HEK293 (cell line): ENCODE data around the gene CTSZ.
A peak's percentile ranks its signal among the peaks of the same experiment; 100 is the strongest.

ENCODE experiments used
- CTCF ChIA-PET: fragments of 350-600 bp; formaldehyde crosslinking; extraction: SDS; loops from one replicate; lab custom pipeline; 2021; ENCODE audit warnings: antibody characterized with exemption; lab: Yijun Ruan, JAX
- POLR2A ChIA-PET: fragments of 300-600 bp; formaldehyde crosslinking; extraction: SDS; loops from one replicate; lab custom pipeline; 2020; ENCODE audit warnings: antibody characterized with exemption, inconsistent platforms; lab: Yijun Ruan, JAX
- H3K27ac ChIP-seq: fragments of 200-500 bp; sonication (Bioruptor generic); 2 replicates; pipeline ENCODE4 v1.5.1; 2014; ENCODE audit warnings: low read depth, low read length, control low read depth, inconsistent platforms; ENCODE audit errors: extremely low read depth
- H3K36me3 ChIP-seq, 2 experiments: fragments of 200-500 bp in 1 of 2; sonication (Bioruptor generic) in 1 of 2; 1 replicate in 1 of 2; 2 replicates in 1 of 2; pipeline ENCODE4 v1.5.1; 2014 to 2017; ENCODE audit warnings: inconsistent platforms in 2 of 2, low read length in 2 of 2; ENCODE audit not compliant: control insufficient read depth in 2 of 2, insufficient read depth in 1 of 2
- H3K4me1 ChIP-seq: fragments of 200-500 bp; sonication (Bioruptor generic); 2 replicates; pipeline ENCODE4 v1.5.1; 2014; ENCODE audit warnings: mild to moderate bottlenecking, low read length, inconsistent platforms; ENCODE audit not compliant: control insufficient read depth, insufficient read depth
- H3K4me3 ChIP-seq: 2 replicates; pipeline ENCODE4 v1.5.1; 2011; ENCODE audit warnings: low read depth, mild to moderate bottlenecking, control low read depth, low read length, moderate library complexity
- H3K9me3 ChIP-seq: fragments of 200-500 bp; sonication (Bioruptor generic); 2 replicates; pipeline ENCODE4 v1.5.1; 2014; ENCODE audit warnings: low read depth, low read length, inconsistent platforms; ENCODE audit not compliant: control insufficient read depth, insufficient read depth
- EGR2 ChIP-seq: fragments of 450-650 bp; formaldehyde crosslinking; IDR thresholded peaks from 2 replicates; pipeline ENCODE4 v1.5.1; 2016; ENCODE audit warnings: low read depth, missing biosample characterization, missing genetic modification characterization
- GLI2 ChIP-seq: fragments of 450-650 bp; formaldehyde crosslinking; IDR thresholded peaks from 2 replicates; pipeline ENCODE4; 2017; ENCODE audit warnings: missing biosample characterization, missing genetic modification characterization, low read depth, borderline replicate concordance
- GLIS2 ChIP-seq: fragments of 450-650 bp; formaldehyde crosslinking; IDR thresholded peaks from 2 replicates; pipeline ENCODE4 v1.5.1; 2016; ENCODE audit warnings: missing biosample characterization, missing genetic modification characterization
- HOXC10 ChIP-seq: sonication (generic); formaldehyde crosslinking; IDR thresholded peaks from 2 replicates; pipeline ENCODE4 v1.8.1; 2023; ENCODE audit warnings: mild to moderate bottlenecking, missing genetic modification reagents
- HOXD13 ChIP-seq: sonication (generic); formaldehyde crosslinking; IDR thresholded peaks from 2 replicates; pipeline ENCODE4 v1.8.0; 2022; ENCODE audit warnings: missing genetic modification reagents, borderline replicate concordance
- OVOL3 ChIP-seq: fragments of 450-650 bp; formaldehyde crosslinking; IDR thresholded peaks from 2 replicates; pipeline ENCODE4 v1.5.1; 2016; ENCODE audit warnings: missing biosample characterization, missing genetic modification characterization
- YY2 ChIP-seq: fragments of 450-650 bp; formaldehyde crosslinking; IDR thresholded peaks from 2 replicates; pipeline ENCODE4 v1.5.1; 2016; ENCODE audit warnings: missing biosample characterization, missing genetic modification characterization
- ZBTB6 ChIP-seq: fragments of 450-650 bp; formaldehyde crosslinking; IDR thresholded peaks from 2 replicates; pipeline ENCODE4 v1.5.1; 2017; ENCODE audit warnings: missing biosample characterization, missing genetic modification characterization
- ZFHX2 ChIP-seq: fragments of 450-650 bp; formaldehyde crosslinking; conservative IDR thresholded peaks from 2 replicates; pipeline ENCODE4 v1.5.1; 2016; ENCODE audit warnings: missing biosample characterization, missing genetic modification characterization
- ZFP41 ChIP-seq: fragments of 450-650 bp; formaldehyde crosslinking; IDR thresholded peaks from 2 replicates; pipeline ENCODE4 v1.5.1; 2016; ENCODE audit warnings: missing biosample characterization, missing genetic modification characterization, borderline replicate concordance
- ZNF121 ChIP-seq: fragments of 450-650 bp; formaldehyde crosslinking; IDR thresholded peaks from 2 replicates; pipeline ENCODE4 v1.5.1; 2016; ENCODE audit warnings: missing biosample characterization, missing genetic modification characterization
- ZNF138 ChIP-seq: fragments of 450-650 bp; formaldehyde crosslinking; IDR thresholded peaks from 2 replicates; pipeline ENCODE4 v1.5.1; 2016; ENCODE audit warnings: missing biosample characterization, missing genetic modification characterization, borderline replicate concordance
- ZNF2 ChIP-seq: fragments of 450-650 bp; formaldehyde crosslinking; IDR thresholded peaks from 2 replicates; pipeline ENCODE4 v1.5.1; 2016; ENCODE audit warnings: missing biosample characterization, missing genetic modification characterization
- ZNF274 ChIP-seq, 2 experiments: fragments of 200-500 bp in 1 of 2; fragments of 450-650 bp in 1 of 2; sonication (Bioruptor generic) in 1 of 2; formaldehyde crosslinking in 1 of 2; IDR thresholded peaks; 2 replicates each; pipeline versions ENCODE4 v1.5.1 to v1.6.1; 2014 to 2016; ENCODE audit warnings: borderline replicate concordance in 1 of 2, inconsistent platforms in 1 of 2, low read length in 1 of 2, missing biosample characterization in 1 of 2, missing genetic modification characterization in 1 of 2
- ZNF510 ChIP-seq: fragments of 450-650 bp; formaldehyde crosslinking; IDR thresholded peaks from 2 replicates; pipeline ENCODE4 v1.5.1; 2018; ENCODE audit warnings: mild to moderate bottlenecking, missing genetic modification characterization, missing biosample characterization; ENCODE audit not compliant: insufficient replicate concordance
- ZNF623 ChIP-seq: fragments of 450-650 bp; formaldehyde crosslinking; IDR thresholded peaks from 2 replicates; pipeline ENCODE4 v1.5.1; 2016; ENCODE audit warnings: missing biosample characterization, missing genetic modification characterization
- ZNF626 ChIP-seq: fragments of 450-650 bp; sonication (Bioruptor Pico); formaldehyde crosslinking; IDR thresholded peaks from 2 replicates; pipeline ENCODE4 v1.5.1; 2018; ENCODE audit warnings: missing biosample characterization, missing genetic modification characterization, inconsistent platforms
- ZNF660 ChIP-seq: fragments of 450-650 bp; IDR thresholded peaks from 2 replicates; pipeline ENCODE4 v1.5.1; 2018; ENCODE audit warnings: missing biosample characterization, mild to moderate bottlenecking, missing genetic modification characterization
- ZNF837 ChIP-seq: fragments of 450-650 bp; formaldehyde crosslinking; IDR thresholded peaks from 2 replicates; pipeline ENCODE4 v1.5.1; 2016; ENCODE audit warnings: missing biosample characterization, missing genetic modification characterization
- ZSCAN23 ChIP-seq: fragments of 450-650 bp; formaldehyde crosslinking; IDR thresholded peaks from 2 replicates; pipeline ENCODE4 v1.5.1; 2016; ENCODE audit warnings: missing biosample characterization, missing genetic modification characterization
- TF ChIP-seq, protein P1 (sequence below): fragments of 450-650 bp; formaldehyde crosslinking; IDR thresholded peaks from 2 replicates; pipeline ENCODE4 v1.5.1; 2016; ENCODE audit warnings: missing biosample characterization, missing genetic modification characterization

CTSZ gene

GRCh38 chr20:59004493-59004762 lies 2.6 kb downstream of the CTSZ start:
- ChIA-PET CTCF (no interaction called here), POLR2A (no interaction called here)
- Histone ChIP-seq H3K4me3 (no peak overlapping the region), H3K27ac (no peak overlapping the region), H3K4me1 (peaks cover 5% of the 10 kb centered on the region; the same call in 1 of the 2 replicates), H3K9me3 (no peaks in the 10 kb centered on the region), H3K36me3 (peaks cover 0 to 17% of the 10 kb centered on the region in 2 experiments; a peak in 1 of 3 replicates)
- TF ChIP-seq ZNF274 (IDR thresholded peaks at IDR 0.05; ENCODE audit: low read length): no peak
- TF ChIP-seq ZNF274 (tag by site-specific recombination; IDR thresholded peaks at IDR 0.05; ENCODE audit: borderline replicate concordance): no peak
- no peak for TF ChIP-seq ZNF623 (tag by site-specific recombination)
- no peak for TF ChIP-seq ZNF837 (tag by site-specific recombination)
- no peak for TF ChIP-seq ZNF660 (tag by site-specific recombination)
- no peak for TF ChIP-seq ZNF121 (tag by site-specific recombination)
- TF ChIP-seq ZNF2: no peak
- TF ChIP-seq ZNF138: no peak
- no peak for TF ChIP-seq YY2 (tag by site-specific recombination)
- TF ChIP-seq GLI2 (tag by site-specific recombination): no peak
- TF ChIP-seq, protein P1, sequence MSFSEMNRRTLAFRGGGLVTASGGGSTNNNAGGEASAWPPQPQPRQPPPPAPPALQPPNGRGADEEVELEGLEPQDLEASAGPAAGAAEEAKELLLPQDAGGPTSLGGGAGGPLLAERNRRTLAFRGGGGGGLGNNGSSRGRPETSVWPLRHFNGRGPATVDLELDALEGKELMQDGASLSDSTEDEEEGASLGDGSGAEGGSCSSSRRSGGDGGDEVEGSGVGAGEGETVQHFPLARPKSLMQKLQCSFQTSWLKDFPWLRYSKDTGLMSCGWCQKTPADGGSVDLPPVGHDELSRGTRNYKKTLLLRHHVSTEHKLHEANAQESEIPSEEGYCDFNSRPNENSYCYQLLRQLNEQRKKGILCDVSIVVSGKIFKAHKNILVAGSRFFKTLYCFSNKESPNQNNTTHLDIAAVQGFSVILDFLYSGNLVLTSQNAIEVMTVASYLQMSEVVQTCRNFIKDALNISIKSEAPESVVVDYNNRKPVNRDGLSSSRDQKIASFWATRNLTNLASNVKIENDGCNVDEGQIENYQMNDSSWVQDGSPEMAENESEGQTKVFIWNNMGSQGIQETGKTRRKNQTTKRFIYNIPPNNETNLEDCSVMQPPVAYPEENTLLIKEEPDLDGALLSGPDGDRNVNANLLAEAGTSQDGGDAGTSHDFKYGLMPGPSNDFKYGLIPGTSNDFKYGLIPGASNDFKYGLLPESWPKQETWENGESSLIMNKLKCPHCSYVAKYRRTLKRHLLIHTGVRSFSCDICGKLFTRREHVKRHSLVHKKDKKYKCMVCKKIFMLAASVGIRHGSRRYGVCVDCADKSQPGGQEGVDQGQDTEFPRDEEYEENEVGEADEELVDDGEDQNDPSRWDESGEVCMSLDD (tag by site-specific recombination): no peak
- no peak for TF ChIP-seq ZNF510 (tag by site-specific recombination)

DNA sequence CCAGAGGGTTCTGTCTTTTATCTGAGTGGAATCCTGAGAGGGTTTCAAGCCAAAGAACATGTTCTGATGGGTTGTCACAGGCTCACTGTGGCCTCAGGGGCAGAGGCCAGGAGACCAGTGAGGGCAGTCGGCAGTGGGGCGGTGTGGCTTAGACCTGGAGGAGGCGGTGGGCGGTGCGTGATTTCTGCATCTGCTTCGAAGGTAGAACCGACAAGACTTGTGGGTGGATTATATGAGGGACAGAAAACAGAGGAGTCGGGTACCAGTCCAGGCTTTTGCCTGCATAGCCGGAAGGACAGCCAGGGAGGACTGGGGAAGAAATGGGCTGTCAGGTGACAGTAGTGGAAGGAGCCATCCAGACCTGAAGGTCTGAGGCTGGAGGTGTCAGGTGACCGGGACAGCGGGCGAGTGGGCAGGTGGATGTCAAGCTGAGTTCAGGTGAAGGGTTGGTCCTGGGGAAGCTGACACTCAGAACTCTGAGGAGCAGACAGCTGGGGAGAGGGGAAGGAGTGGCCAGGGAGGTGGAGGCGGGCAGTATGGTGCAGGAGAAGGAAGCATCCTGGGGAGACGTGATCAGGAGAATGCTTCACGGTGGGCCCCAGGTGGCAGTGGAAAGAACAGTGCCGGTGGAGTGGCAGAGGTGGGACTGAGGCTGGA lies 3.1 kb downstream of the CTSZ start:
- Histone ChIP-seq H3K9me3 (no peaks in the 10 kb centered on the region), H3K4me3 (no peak overlapping the region), H3K36me3 (peaks cover 0 to 20% of the 10 kb centered on the region in 2 experiments; a peak in 2 of 3 replicates), H3K27ac (no peak overlapping the region), H3K4me1 (peaks cover 5% of the 10 kb centered on the region; the same call in 1 of the 2 replicates)
- ChIA-PET POLR2A (no interaction called here), CTCF (no interaction called here)
- TF ChIP-seq EGR2 (tag by site-specific recombination): peak; percentile 84
- TF ChIP-seq HOXD13 (CRISPR knock-in tag): no peak
- no peak for TF ChIP-seq ZFP41 (tag by site-specific recombination)
- no peak for TF ChIP-seq HOXC10 (CRISPR knock-in tag)
- TF ChIP-seq ZFHX2 (tag by site-specific recombination): peak; percentile 54
- no peak for TF ChIP-seq ZSCAN23 (tag by site-specific recombination)
- TF ChIP-seq OVOL3 (tag by site-specific recombination): no peak
- TF ChIP-seq GLIS2 (tag by site-specific recombination): no peak
- no peak for TF ChIP-seq ZNF626 (tag by site-specific recombination)

GRCh38 chr20:59002874-59003399 lies 4.1 kb downstream of the CTSZ start:
- 0 out of 2 replicates have a peak, but pooled peaks have one; percentile 38 for TF ChIP-seq EGR2 (tag by site-specific recombination)
- no peak for TF ChIP-seq ZBTB6 (tag by site-specific recombination)
- H3K4me1 ChIP-seq: peaks cover 5% of the 10 kb centered on the region; the same call in 1 of the 2 replicates
- H3K36me3 ChIP-seq: peaks cover 0 to 20% of the 10 kb centered on the region in 2 experiments; a peak in 2 of 3 replicates
- ChIA-PET CTCF (interaction anchor here (0.7 kb wide), 1 partner anchor 424 kb away, joined by 3 read pairs; no protein-coding TSS in a partner anchor), POLR2A (no interaction called here)
- H3K27ac ChIP-seq: no peak overlapping the region
- no peak overlapping the region for H3K4me3 ChIP-seq
- no peaks in the 10 kb centered on the region for H3K9me3 ChIP-seq
